Stimulated activated CD8-positive, alpha-beta memory T cell treated with anti-CD3 and anti-CD28 coated beads, Interleukin-4, amount 100 ng/mL, for 1 hour (primary cell): ENCODE results near the gene MMD.
"Not testable (repeated sequence)": the region's sequence is repeated elsewhere in the genome, so short reads cannot be mapped to it uniquely, and the experiment has no call there.

Experiments used
- DNase-seq, 2 donors: peaks; one replicate each; pipeline ENCODE4 v3.0.0-alpha.2; 2020; ENCODE audit warnings: low read depth in 2 of 2, low spot score in 1 of 2

MMD gene

DNA sequence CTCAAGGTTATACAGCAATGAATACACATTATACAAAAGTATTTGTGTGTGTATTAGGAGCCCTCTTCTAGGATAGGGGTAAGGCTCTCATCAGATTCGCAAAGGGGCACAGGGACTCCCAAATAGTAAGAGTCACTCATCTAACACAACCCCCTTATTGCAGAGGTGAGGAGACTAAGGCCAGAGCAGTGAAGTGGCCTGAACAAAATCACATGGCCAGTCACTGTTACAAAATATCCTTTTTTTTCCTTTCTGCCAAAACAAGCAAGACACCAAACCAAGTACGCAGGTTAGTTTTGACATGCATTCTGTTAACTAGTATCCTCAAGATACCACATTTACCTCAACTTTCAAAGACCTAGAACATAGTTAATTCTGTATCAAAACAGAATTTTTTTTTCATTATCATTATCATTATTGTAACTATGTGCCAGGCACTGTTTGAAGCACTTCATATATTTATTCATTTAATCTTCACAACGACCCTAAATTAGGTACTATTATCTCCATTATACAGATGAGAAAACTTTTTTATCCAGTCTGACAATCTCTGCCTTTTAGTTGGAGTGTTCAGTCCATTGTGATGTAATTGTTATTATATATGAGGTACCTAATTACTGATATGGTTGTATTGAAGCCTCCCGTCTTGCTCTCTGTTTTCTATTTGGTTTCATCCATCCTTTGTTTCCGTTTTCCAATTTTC lies 25.7 kb downstream of the MMD start:
- DNase-seq = no peak

DNA sequence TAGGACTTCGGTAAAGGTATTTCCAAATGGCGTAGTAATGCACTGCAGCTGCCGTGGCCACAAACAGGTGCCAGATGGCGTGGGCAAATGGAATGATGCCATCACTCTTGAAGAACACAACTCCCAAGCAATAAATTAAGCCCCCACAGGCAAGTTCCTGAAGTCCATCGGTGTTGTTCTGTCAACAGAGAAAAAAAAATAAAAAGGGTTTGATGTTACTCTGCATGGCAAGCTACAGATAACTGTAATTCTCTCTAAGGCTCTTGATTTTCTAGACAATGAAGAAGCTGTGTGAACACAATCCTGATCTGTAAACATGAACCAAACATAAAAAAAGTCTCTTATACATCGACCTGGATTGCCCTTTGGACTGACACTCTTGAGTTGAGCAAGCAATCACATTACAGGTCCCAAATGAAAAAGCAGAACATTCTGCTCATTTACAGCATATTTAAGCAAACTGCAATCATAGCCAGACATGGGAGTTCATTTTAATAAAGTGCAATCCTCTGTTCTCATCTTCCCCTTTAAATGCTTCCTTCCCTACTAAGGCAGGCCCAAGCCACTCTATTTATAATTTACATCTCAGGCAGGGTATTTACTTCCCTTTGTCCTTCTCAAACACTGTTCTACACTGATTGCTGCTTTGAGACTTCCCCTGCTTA lies 27.1 kb downstream of the MMD start:
- DNase-seq = no peak

DNA sequence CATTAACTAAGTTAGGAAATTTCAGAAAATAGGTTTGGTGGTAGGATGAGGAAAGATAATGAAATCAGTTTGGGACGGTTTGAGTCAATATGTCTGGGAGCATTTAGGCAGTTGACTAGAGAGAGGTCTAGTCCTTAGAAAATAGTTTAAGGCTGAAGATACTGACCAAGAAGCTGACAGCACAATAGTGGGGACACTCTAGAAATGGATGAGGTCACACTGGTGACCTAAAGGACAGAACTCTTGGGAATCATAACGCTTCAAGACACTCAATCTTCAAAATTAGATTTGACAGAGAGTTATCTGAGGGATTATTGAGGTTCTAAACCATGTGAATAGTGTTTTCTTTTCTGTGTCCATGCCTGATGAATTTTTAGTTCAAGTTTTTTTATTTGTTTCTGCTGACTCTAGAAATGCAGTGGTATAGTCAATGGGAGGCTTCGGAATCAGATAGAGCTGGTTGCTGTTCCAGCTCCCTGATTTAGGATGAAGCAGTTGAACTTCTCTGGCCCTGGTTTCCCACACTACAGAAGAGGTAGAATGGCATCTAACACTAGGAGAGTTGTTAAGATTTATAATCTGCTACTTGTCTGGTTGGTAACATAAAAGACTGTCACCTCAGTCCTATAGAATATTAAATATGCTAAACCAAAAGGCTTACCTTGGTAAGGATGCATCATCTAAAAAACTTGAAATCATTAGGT lies 29.7 kb downstream of the MMD start:
- DNase-seq = no peak

DNA sequence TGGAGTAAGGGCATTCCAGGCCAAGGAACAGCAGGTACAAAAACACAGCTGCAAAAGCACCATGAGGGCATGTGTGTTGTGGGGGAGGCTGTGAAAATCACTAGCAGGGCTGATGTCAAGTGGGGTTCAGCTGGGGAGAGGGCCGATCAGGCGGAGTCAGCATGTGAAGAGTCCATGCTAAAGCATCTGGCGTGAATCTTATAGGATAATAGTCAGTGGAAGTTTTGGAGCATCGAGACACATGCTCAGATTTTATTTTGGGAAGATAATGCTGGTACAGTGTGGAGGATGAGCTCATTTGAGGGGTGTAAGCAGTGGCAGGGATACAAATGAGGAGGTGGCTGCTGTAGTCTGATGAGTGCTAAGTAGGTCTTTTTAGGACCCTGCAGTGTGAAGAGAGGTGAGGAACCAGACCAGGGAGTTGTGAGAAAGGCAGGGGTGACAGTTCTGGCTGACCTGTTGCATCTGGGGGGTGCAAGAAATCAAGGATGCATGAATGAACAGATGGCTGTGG lies 30.3 kb downstream of the MMD start:
- no peak for DNase-seq

DNA sequence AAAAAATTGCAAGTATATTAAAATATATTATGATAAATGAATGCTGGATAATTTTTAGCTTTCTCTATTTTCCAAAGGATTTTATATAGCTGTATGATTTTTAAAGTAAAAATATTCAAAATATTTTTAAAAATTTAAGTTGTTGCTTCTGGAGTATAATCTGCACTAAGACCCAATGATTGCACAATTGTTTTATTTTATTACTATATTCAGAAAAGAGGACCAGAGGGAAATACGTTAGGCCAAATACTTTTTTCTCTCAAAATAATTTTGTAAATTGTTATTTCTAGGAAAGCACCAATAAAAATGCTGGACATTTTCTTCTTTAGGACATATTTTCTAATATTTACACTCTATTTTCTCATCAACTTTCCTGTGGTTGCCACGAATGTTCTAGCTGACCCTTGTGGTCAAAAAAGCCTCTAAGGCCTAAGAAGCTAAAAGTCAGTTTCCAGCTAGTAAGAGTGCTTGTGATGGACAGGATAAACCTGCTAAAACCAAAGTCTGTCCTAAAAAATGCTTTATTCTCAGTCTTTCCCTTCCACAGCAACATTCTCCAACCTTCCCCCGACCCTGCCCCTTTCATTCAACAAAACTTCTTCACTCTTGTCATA lies 31.2 kb downstream of the MMD start:
- no peak for DNase-seq

DNA sequence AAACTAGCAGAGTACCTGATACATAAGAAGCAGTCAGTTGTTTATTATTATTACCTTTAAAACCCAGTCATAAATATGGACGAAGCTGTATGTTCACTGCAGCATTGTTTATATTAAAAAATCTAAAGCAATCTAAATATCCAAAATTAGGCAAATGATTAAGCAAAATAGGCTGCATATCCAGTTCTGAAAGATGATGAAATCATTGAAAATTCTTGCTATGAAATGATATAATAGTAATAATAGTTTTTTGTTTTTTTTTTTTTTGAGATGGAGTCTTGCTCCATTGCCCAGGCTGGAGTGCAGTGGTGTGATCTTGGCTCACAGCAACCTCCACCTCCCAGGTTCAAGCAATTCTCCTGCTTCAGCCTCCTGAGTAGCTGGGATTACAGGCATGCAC lies 31.9 kb downstream of the MMD start:
- DNase-seq = not testable (repeated sequence)

DNA sequence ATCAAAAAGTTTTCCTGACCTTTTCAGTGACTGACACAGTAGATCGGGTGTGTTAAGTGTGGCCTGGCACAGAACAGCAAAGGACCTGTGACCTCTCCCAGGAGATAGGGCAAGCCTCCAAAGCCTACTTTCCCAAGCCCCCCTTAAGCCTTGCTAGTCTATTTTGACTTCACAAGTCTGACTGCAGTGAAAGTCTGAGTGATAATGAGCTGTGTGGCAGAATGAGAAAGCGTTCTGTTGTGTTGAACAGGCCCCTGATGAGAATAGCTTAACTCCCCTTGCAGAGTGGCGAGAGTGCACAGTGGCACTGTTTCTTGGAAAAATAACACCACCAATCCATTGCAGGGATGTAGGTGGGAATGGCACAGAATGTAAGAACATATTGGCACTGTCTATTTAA lies 32.8 kb downstream of the MMD start:
- no peak for DNase-seq

DNA sequence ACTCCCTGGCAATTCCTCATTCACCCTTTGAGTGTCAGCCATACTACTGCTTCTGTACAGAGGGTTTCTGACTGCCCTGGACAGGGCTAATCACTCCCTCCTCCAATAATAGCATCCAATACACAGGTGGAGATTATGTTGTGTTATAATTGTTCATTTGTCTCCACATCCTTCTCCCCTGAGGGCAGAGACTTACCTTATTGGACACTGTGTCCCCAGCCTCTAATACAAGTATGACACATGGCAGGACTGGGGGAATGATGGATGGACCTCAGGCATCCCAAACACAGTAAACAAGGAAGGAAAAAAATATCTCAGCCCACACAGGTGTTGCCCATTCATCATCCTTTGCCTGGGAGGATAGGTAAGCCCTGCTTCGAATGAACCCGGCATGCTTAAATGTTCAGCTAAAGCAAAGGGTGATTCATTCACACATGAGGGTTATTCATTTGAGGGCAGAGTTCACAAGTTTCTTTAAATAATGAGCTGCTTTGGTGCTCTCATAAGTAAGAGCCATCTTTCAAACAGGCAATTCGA lies 34.8 kb downstream of the MMD start:
- no peak for DNase-seq

DNA sequence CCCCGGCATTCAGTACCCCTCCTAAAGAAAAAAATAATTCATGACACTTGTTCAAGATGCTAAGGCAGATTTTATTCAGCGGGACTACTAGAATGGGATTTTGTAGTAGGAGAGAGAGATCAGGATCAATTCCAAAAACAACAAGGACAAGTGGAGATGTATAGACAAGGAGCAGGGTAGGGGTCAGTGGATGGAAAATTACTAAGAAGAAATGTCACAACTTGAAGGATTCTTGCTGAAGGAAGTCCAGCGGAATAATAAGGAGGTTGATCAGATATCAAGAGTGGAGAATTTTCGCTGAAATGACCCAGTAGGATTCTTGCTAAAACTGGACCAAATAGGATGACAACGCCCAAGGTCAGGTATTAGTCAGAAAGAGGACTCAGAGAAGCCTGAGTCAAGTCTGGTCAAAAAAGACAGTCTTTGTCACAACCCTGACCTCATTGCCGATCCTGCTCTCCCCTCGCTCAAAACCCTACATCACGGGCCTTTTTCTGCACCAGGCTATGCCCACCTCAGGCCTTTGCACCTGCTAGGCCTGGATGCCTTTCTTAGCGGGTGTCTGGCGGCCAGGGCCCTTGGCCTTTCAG lies 36.9 kb downstream of the MMD start:
- no peak for DNase-seq

DNA sequence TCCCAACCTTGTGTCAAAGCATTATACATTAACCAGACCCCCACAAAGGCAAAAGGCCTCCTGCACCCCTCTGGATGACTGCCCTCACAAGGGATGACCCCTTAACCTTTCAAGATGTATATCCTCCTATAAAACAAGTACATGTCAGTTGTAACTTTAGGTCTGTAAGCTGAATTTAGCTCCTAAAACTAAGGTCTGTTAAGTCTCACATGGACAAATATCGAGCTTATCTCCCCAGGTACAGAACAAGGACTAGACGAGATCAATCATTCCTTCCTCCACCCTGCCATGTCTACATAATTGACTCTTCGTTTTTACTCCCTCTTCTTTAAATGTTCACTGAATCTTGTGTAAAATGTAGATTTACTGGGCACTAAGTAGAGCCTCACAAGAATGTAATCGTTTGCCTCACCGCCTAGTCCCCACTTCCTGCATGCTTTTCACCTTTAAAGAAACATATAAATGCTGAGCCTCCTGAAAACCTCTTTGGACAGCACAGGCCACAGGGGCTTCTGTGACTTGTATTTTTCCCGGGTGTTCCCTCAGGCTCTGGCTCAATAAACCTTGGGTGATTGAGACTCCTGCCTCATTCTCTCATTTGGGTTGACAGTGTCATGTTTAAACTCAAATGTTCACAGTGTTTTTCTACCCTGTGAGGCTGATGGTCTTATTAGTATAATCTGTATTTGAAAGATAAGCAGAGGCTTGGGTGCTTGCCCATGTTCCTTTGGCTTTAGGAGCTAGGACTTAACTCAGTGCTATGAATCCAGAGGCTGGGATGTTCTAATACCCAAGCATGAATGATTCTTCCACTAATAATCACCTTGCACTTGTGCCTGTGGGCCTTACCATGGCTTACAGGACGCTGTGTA lies 37.6 kb downstream of the MMD start:
- no peak for DNase-seq

DNA sequence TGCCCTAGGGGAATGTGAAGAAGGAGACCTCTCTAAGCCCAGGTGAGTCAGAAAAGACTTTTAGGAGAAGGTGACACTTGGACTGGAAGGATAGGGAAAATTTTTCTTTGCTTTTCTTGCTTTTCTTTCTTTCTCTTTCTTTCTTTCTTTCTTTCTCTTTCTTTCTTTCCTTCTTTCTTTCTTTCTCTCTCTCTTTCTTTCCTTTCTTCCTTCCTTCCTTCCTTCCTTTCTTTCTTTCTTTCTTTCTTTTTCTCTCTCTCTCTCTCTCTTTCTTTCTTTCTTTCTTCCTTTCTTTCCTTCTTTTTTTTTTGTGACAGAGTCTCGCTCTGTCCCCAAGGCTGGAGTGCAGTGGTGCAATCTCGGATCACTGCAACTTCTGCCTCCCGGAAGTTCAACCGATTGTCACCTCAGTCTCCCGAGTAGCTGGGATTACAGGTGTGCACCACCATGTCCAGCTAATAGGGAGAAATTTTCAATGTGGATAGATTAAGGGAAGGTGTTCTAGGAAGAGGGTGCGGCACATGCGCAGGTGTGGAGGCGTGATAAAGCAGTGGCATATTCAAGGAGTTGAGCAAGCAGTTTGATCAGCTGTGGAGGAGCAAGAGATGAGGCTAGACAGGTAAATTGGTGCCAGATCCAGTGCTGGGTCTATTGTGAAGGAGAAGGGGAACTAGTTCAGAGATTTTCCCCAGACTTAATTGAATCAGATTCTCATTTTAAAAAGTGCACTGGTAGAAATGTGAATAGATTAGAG lies 40.4 kb downstream of the MMD start:
- no peak for DNase-seq

DNA sequence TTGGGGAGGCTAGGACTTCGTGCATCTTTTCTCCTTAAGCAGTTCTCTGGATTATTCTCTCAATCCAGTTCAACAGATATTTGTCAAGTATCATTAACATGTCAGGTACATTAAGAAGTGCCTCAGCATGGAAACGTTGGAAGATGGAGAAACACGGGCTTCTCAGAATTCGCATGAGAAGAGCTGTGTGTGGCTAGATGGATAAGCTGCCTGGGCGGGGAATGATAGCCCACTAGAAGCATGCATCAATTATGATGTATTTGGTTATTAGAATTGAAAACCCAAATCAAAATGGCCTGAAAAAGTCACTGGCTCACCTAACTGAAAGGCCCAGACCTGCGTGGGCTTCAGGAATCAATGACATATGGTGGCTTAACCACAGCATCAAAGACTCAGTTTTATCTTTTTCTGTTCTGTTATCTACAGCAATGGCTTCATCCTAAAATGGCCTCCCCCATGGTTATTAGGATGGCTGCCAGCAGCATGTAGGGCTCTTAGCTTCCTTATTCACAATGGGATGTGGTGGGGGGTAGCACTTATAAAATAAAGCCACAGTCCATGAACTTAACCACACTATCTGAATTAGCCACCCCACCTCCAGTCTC lies 43.9 kb downstream of the MMD start:
- no peak for DNase-seq

DNA sequence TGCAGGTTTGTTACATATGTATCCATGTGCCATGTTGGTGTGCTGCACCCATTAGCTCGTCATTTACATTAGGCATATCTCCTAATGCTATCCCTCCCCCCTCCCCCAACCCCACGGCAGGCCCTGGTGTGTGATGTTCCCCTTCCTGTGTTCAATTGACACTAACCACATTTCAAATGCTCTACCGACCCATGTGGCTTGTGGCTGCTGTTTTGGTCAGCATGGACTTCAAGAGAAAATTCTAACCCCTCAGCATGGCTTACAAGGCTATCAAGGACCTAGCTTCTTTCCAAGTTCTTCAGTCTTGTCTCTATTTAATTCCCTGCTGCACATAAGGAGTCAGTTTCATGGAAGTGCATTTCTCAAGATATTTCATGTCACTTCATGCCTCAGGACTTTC lies 52.9 kb downstream of the MMD start:
- DNase-seq = no peak

DNA sequence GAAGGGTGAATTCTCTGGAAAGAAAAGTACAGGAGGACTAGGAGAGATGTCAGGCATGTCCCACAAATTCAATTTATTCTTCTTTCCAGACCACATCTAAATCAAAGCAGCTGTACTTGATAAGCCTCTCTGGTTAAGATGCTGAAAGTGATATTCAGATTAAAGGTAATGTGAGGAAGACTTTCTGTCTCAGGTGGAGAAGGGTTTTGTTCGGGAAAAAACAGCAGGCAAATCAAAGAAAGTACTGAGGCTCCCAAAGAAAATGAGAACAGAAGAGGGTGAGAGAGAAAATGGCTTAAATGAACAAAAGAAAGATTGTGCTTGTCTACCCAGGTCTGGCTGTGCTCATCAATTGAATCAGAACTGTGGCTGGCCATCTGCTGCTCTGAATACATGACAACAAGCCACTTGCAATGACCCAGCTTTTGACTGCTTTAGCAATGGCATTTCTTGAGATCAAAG lies 55.6 kb downstream of the MMD start:
- no peak for DNase-seq

DNA sequence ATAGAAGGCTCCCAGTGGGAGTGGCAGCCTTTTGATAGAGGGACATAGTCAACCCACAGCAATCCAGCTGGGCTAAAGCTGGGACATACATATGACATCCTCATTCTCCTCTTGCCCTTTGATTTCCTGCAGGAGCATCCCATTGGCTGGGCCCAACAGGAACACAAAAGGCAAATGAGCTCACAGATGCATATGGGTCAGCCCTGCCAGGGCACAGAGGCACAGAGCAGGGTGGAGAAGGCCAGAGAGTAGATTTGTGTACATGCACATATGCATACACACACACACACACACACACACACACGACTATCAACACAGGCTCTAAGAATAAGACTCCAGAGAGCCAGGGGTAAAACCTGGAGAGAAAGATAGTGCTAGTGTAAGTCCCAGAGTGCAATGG lies 58.6 kb downstream of the MMD start:
- DNase-seq = no peak

DNA sequence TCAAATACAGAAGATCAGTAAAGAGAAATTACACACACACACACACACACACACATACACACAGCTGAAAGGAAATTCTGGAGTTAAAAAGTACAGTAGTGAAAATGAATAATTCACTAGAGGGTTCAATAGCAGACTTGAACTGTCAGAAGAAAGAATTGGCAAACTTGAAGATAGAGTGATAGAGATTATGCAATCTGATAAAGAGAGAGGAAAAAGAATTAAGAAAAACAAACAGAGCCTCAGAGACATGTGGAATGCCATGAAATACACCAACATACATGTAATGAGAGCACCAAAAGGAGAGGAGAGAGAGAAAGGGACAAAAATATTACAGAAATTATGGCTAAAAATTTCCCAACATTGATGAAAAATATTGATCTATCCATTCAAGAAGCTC lies 60.7 kb downstream of the MMD start:
- DNase-seq = no peak

DNA sequence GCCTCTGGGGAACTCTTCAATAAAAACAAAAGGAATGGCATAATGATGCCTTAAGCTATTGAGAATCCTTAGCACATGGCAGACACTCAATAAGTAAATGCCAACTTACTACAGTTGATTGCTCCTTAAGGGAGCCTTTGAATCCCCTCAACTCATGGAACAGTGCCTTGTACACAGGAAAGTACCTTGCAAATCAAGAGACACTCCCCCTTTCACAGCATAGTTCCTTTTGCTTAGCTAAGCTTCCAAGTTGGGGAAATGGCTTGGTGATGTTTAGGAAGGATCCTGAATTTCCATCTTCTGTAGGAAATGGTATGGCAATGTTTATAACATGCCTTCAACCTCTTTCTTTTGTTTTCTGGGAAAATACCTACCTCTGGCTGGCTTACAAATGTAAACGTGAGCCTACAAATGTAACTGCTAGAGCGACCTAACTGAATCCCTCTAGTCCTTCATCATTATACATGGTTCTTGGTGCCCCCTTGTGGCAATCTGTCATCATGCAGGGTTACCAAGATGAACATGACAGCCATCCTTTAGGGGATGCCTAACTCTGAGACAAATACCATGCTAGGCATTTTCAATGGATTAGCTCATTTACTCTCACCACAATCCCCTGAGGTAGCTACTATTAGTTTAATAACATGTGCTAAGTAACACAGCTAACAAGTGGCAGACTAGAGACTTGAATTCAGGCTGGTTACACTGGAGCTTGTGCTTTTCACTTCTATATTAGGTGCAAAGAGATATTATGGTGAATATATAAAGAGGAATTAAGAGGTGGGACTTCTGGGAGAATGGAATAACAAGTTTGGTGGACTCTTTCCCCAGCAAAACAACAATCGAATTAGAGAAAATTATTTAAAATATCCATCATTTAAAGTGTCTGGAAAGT lies 65.0 kb downstream of the MMD start:
- peak; percentile 35 to 49 for DNase-seq

DNA sequence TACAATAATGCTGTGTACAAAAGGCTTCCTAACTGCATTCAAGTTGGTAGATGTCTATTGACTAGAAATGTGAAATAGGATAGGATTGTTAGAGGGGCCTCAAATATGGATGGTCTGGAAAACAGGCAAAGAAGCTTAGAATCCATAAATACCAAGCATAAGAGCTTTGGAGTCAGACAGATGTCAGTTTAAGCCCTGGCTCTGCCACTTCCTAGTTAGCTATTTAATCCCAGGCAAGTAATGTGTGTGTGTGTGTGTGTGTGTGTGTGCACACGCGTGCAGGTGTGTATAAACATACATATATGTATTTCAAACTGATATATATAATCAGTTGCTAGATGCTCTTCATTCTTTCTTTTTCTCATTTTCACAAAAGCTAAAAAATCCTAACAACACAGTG lies 66.7 kb downstream of the MMD start:
- no peak for DNase-seq
